ENCODE data around the gene ABI1. TPM values are rescaled to one million over a fixed set of nuclear protein-coding genes. Genes with fewer than 3 reads are reported as not detected.
A peak's percentile ranks its signal among the peaks of the same experiment; 100 is the strongest.

Gene ABI1
- total and polyA plus RNA-seq, 2 of the 13 experiments (the other 11 are each of a cell fraction or from before 2014, with no cell fraction given), result 20.9 to 22.9 TPM

GRCh38 chr10:26860443-26861204, at the start of gene ABI1 (continued):
- no peak for TF ChIP-seq ZNF646 (CRISPR knock-in tag; IDR thresholded peaks at IDR 0.05)
- TF ChIP-seq REXO4 (CRISPR knock-in tag; IDR thresholded peaks at IDR 0.05; ENCODE audit: borderline replicate concordance), result no peak
- TF ChIP-seq CHD2 (IDR thresholded peaks at IDR 0.05; ENCODE audit: low read depth, low read length), result peak; percentile 96
- peak; percentile 82 for TF ChIP-seq NR2C2 (CRISPR knock-in tag; IDR thresholded peaks at IDR 0.05; ENCODE audit: borderline replicate concordance)
- TF ChIP-seq KLF13 (CRISPR knock-in tag; IDR thresholded peaks at IDR 0.05), result no peak
- no peak for TF ChIP-seq TCF7L2 (IDR thresholded peaks at IDR 0.05; ENCODE audit: low read depth, low read length)
- TF ChIP-seq MLXIP (CRISPR knock-in tag; IDR thresholded peaks at IDR 0.05; ENCODE audit: borderline replicate concordance), result no peak
- TF ChIP-seq ZNF777 (CRISPR knock-in tag; IDR thresholded peaks at IDR 0.05), result no peak
- no peak for TF ChIP-seq EEA1 (CRISPR knock-in tag; IDR thresholded peaks at IDR 0.05; ENCODE audit: borderline replicate concordance)
- no peak for TF ChIP-seq SP5 (CRISPR knock-in tag; IDR thresholded peaks at IDR 0.05; ENCODE audit: borderline replicate concordance, low read depth)
- TF ChIP-seq ZNF672 (CRISPR knock-in tag; IDR thresholded peaks at IDR 0.05), result no peak
- TF ChIP-seq TCF12 (IDR thresholded peaks at IDR 0.05), result no peak
- no peak; the same call in 1 of the 2 replicates for TF ChIP-seq TCF12 (CRISPR knock-in tag; IDR thresholded peaks at IDR 0.05)
- peak; percentile 83 for TF ChIP-seq TAF1 (CRISPR knock-in tag; IDR thresholded peaks at IDR 0.05)
- peak; percentile 11; the same call in 1 of the 2 replicates for TF ChIP-seq ETV5 (CRISPR knock-in tag; IDR thresholded peaks at IDR 0.05; ENCODE audit: borderline replicate concordance)
- peak; percentile 63 for TF ChIP-seq AGO2 (optimal IDR thresholded peaks at IDR 0.05; ENCODE audit: low read depth, low read length)
- TF ChIP-seq ZNF562 (CRISPR knock-in tag; IDR thresholded peaks at IDR 0.05; ENCODE audit: borderline replicate concordance), result no peak
- TF ChIP-seq ZBTB10 (CRISPR knock-in tag; IDR thresholded peaks at IDR 0.05; ENCODE audit: borderline replicate concordance), result no peak
